NK-92 (cell line): ENCODE measurements around the gene DAD1.

Experiments used
- DNase-seq: peaks from one replicate; lab custom pipeline; 2025; ENCODE audit not compliant: unreplicated experiment; lab: John Stamatoyannopoulos, UW

Gene DAD1

DNA sequence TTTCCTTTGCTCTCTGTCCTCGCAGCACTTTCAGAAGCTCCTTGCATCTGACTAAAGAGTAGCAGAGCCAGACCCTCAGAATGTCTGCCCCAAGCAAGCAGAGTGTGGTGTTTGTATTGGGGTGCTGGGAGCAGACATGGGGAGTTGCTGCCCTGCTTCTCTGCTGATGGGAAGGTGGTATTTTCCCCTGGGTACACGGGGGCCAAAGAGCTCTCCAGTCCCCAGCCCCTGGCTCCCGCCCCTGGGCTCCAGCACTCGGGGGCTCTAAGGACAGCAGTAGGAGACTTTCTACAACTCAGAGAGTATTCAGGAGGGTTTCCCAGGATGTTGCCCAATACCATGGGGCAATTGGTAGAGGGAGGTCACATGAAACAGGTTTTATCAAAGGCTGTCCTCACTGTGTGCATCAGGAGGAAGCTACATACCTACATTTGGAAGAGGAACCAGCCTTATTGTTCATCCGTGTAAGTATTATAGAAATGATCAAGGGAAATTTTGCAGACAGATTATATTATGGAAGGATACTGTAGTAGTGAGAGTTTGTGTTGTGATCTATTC lies 50.3 kb downstream of the DAD1 start:
- no peak for DNase-seq

DNA sequence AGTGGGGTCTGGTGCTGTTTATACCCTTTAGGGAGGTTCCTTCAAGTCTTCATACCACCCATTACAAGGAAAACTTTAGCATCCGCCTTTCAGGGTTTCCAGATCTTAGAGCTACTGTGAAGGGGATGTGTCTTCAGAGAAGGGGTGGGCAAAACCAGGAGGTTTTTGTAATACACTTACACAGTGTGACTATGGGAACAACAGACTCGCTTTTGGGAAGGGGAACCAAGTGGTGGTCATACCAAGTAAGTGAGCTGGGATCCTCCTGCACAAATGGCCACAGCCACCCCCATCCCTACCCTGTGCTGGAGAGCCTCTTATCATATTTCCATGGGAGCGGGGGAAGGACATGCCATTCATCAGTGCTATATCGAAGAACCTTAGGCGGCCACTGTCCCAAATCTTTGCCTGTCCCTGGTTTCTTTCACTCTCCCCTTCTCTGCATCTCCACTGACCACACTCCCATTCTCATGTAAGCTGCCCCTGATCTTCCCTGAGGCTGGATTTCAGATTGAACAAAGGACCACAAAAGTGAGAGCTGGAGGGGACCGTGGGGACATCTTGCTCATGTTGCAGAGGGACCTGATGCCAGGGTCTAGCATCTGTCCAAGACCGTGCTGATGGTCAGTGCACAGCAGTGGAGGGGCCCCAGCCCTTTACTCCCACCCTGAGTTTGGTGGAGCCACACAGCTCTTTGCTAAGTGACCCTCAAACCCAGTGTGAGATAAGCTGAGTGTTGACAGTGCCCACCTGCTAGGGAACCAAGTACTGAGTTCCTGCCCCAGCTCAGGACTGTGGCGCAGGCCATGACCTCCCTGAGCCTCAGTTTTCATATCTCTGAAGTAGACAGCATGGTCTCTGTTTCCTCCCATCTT lies 51.4 kb downstream of the DAD1 start:
- DNase-seq, result no peak

DNA sequence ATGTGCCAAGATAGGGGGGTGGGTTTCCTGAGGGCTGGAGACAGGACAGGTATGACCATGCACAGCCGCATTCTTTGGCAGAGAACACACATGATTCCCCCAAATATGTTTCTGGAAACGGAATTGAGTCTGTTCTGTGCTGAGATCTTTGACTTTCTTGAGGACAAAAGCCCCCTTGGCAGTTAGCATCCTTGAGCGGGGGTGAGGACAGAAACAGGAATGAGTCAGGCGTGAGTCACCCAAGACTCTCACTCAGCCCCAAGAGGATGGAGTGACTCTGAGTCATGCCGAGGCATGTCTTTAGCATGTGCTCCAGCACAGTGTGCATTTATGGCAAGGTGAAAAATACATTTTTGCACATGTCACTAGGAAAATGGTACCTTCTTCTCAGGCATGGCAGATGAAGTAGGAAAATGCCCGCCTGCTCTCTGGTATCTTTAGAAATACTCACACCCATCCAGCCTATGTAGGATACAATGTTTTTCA lies 52.1 kb downstream of the DAD1 start:
- DNase-seq, result no peak

GRCh38 chr14:22535916-22536315 lies 53.1 kb downstream of the DAD1 start:
- DNase-seq, result no peak

DNA sequence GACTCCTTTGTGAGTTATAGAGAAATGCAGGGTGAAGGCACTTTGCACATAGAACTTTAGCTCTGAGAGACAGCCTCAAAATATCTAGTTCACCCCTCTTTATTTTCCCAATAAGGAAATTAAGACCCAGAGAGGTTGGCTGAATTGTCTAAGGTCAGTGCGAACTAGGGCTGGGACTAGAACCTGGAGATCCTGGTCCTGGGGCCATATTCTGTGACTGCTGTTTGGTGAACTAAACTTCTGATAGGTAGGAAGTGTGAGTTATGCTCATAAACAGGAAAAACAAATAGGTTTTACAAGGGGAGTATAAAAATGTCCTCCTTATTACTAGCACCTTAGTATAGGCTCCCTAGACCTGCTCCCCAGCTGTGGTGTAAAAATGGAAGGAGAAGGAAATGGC lies 53.9 kb downstream of the DAD1 start:
- DNase-seq, result no peak

DNA sequence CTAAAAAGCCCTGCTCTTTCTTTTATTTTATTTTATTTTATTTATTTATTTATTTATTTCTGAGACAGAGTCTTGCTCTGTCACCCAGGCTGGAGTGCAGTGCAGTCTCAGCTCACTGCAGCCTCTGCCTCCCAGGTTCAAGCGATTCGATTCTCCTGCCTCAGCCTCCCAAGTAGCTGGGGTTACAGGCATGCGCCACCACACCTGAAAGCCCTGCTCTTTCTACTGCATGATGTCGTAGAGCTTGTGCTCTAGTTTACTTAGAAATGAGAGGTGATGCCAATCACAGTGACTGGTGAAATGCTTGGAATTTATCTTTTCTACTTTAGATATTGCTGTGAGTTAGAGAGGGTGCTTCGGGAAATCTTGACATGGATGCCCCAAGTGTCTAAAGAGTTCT lies 54.5 kb downstream of the DAD1 start:
- DNase-seq, result no peak

DNA sequence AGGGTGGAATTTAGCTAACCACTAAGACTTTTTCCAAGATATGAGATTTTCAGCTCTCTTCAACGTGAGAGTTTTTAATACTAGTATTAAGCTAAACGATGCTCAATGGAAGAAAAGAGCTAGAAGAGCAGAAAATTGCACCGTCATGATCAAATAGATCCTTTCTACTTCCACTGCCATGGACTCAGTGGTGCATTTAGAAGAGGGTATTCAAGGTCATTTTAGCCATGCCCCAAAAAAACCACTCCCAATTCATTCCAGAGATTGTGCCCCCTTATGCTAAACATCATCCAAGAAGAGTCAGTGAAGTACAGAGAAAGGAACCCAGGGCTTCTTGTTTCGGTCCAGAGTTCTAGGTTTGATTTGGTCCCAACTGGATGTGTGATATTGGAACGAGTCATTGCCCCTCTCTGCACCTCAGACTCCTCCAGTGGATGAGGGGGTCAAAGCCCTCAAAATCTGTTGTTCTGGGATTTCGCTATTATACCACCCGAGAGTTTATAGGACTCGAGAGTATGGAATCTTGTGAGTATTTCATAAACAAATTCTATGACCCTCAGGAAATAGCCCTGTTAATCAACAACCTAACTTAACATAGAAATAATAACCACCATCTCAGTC lies 55.2 kb downstream of the DAD1 start:
- DNase-seq, result no peak

DNA sequence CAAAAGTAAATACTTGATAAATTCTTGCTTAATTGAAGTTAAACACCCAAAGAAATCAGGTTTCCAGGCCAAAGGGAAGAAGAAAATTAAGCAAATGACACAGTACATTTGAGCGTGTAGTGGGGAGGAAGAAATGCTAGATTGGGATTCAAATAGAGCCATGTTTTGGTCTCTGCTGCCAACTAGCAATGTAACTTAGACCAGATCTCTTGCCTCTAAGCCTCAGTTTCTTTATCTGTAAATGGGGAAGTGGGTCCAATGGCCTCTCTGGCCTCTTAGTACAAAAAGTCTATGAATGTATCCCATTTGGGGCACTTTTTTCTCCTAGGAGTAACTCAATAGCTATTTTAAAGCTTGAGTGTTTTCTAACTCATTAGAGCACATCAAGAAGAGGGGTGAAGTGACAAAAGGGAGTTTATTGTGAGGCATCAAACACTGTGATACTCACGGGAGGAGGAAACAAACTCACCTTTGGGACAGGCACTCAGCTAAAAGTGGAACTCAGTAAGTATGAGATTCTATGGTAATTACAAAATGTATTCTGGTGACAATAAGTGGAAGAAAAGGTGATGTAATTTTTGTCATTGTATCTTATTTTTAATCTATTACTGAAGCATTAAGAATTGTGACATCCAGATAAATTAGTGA lies 55.8 kb downstream of the DAD1 start:
- no peak for DNase-seq

DNA sequence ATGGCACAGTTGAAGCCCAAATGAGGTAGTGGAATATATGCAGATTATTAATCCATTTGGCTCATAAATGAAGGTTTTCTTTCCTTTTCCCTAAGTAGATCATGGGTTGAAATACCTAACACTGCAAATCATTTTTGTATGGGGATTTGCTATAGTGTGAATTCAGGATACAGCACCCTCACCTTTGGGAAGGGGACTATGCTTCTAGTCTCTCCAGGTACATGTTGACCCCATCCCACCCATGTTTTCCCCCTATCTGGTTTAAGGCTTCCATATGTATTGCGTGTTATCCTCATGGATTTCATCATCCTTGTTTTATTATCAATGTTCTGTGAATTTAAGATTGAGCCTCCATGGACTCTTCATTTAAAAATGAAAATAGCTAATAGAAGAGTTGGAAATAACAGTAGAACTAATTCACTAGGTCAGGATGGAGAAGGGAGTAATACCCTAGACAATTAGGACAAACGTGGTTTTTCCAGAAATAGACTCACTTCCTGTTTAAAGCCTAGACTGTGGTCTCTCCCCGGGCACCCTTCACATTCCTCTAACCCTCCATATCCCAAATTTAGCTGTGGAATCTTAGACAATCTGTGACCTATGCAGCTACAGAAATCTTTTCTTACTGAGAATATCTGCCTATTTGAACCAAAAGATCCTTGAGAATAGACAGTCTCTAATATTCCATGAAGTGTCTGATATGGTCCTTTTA lies 56.5 kb downstream of the DAD1 start:
- no peak for DNase-seq

DNA sequence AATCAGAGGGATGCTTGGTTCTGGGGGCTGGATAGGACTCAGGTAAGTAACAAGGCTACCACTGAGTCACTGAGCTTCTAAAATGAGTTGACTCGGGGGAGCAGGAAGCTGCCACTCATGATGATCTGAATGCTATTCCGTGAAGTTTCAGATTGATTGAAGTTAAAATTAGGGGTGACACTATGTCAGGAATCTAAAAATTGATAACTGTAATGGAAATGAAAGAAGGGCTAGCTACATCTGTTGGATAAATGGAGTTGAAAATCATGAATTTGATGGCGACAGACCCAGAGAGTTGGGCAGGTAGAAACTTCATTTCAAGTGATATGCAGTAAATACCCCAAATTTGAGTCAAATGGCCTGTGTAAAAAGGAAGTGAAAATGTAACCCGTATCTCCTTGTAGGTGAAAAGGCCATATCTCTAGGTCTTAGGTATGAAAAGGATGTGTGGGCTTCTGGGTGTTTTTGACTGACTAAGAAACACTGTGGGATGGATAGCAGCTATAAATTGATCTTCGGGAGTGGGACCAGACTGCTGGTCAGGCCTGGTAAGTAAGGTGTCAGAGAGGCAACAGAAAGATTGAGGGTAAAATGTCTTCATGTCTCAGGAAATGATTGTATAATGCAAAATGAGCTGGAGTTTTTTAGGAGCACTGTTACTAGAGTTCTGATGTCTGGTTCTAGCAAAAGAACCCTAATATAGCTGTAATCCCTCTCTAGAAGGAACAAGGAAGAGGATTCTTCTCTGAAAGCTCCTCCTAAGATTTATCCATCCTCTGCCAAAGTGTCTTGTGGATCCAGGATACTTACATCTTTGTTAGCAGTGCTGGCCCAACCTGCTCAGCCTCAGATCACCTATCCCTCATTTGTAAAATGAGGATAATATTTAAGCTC lies 57.3 kb downstream of the DAD1 start:
- no peak for DNase-seq

DNA sequence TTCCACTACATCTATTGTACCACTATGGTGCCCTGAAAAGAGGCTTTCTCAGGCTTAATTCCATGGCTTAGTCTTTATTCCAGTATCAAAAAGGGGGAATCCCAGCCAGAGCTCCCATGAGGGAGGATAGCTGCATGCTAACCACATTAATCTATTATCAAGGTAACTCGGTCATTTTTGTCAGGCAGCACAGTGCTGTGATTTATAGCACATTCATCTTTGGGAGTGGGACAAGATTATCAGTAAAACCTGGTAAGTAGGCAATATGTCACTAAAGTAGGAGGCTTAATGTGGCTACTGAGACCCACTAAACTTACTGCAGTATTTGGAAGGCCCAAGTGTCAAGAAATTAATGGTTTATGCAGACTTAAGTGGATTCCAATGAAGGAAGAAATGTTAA lies 58.9 kb downstream of the DAD1 start:
- DNase-seq, result no peak

GRCh38 chr14:22526744-22527143 lies 62.3 kb downstream of the DAD1 start:
- no peak for DNase-seq

DNA sequence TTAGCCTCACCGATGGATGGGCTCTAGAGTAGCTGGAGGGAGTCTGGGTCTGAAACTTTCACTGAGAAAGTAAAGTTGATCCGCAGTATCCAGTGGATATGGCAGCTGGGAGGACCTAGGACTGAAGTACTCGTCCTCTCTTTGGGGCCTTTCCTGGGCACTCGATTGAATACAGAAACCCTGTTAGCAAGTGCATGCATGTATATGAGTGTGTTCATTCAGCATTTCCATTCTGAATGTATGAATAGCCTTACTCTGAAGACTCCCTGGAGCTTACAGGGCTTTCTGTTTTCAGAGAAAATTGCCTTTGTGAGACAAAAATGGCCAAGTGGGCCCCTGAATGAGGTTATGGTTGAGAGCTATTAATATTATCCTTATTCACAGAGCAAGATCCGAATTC lies 62.8 kb downstream of the DAD1 start:
- no peak for DNase-seq

DNA sequence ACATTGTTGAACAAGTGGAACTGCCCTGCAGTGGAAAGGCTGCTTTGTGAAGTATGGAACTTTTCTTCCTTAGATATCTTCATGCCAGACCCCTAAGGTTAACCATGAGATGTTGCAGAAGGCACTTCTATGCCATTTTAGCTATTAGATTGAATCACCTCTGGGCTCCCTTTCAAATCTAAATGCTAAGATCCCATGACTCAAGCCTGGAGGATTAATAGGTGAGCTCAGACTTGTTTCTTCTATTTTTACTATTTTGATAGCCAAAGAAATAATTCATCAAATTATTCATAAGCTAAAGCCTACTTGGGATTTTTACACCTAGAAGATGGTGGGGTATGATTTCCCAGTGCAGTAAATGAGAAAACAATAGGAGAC lies 64.3 kb downstream of the DAD1 start:
- no peak for DNase-seq

DNA sequence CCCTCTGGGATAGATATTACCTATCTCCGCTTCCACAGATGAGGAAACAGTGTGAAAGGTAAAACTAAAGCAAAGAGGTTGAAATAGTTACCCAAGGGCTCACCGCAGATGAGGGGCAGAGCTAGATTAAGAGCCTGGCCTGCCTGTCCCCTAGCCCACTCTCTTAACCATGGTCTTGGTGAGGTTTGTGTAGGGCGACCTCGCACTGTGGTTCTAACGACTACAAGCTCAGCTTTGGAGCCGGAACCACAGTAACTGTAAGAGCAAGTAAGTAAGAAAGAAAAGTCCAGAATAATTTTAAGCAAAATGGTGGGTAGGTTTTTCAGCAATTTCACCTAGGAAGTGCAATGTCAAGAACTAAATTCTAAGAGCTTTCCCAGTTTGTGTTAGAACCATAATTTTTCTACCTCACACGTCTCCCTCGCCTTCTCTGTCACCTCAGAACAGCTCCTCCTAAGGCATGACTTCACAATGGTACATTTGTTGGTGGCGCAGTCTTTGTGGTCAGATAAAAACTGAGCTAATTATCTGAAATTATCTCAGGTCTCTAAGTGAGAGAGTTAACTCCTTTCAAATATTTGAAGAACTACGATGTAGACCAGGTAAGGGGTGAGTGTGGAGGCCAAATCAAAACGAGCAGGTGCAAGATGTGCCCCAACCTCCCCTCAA lies 64.8 kb downstream of the DAD1 start:
- DNase-seq, result no peak

DNA sequence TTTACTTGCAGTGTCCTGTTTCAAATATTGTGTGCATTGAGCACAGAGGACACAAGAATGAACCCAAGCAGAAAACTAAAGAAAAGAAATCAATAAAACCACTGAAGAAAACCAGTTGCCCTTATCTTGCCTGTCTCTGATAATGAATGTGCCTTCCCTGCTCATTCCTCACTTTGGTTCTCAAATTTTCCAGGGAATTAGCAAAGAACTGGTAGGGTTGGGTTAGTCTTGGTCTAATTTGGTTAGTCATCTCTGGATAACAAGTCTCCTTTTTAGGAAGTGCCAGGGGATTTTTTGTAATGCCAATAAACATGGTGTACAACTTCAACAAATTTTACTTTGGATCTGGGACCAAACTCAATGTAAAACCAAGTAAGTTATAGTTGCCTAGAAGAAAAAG lies 65.7 kb downstream of the DAD1 start:
- DNase-seq, result no peak

DNA sequence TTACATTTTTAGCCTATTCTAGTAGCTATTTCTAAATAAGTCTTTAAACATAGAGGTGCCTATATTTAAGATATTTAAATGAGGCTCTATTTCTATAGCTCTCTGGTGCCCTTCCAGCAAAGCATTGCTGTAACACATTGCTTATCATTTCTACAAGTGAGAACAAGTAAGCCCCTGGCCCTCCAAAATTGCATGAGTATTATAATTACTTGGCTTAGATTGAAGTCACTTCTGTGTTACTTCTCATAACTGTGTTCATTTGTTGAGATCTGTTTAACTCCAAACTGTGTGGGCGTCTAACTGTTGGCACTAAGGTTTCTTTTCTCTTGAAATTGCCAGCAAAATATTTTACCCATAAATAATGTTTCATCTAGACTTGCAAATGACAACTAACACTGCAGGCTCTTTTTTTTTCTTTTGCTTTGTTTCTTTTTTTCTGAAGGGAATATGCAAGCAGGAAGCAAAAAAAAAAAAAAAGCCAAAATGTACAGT lies 66.5 kb downstream of the DAD1 start:
- no peak for DNase-seq

GRCh38 chr14:22521449-22522239 lies 67.4 kb downstream of the DAD1 start:
- DNase-seq, result no peak

GRCh38 chr14:22520796-22521195 lies 68.2 kb downstream of the DAD1 start:
- DNase-seq, result no peak
